Islet of Langerhans (tissue), 1 donor: Measurements from ENCODE around the gene TRIM29.

Experiments
- FAIRE-seq: peaks from one replicate; lab custom pipeline; 2011; peaks lifted over from hg19 to GRCh38; lab: Jason Lieb, UNC

The TRIM29 gene

DNA sequence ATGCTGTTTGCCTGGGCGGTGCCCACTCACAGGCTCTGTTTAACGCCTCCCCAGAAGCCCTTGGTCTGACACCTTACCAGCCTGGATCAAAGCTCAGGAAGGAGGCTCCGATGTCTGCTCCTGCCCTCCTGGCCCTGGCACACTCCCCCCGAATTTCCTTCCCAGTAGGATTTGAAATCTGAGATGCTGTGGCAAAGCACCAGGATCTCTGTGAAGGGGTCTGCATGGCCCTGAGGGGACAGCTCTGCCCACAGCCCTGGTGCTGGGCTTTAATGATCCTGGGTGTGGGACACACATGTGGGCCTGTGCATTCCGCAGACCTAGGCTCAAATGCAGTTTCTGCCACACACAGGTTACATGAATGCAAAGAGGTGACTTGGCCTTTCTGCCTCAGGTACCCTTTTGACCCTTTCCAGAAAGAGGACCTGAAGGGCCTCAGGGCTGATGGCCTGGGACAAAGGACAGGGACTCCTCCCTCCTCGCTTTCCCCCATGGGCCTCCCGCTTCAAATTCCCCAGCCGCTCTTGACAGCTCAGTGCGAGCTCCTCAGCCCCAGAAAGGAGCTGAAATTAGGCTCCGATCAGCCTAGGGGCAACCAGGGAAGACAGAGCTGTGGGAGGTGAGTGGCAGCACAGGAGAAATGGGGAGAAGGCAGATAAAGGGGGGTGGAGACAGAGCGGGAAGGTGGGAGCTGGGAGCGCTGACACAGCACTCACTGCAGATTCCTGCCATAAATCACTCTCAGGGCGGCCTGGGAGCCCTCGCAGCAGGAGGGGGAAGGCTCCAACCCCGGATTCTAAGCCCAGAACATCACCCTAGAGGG is 41.3 kb downstream of the TRIM29 start:
- no peak for FAIRE-seq

DNA sequence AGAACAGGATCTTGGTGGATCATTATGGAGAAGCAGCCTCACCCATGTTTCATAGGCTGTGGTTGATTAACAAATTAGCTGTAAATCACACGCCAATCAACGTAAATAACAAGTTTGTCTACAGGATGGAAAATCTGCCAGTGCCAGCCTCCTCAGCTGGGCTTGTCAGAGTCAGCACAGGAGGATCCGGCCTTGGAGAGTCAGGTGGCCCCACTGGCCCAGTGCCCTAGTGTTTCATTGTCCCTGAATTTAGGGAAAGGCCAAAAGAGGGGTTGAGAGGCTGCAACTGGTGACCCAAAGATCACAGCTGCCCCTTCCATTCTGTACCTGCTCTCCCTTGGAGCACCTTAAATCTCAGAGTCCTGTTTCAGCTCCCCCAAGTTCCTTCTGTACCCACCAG is 42.4 kb downstream of the TRIM29 start:
- no peak for FAIRE-seq

DNA sequence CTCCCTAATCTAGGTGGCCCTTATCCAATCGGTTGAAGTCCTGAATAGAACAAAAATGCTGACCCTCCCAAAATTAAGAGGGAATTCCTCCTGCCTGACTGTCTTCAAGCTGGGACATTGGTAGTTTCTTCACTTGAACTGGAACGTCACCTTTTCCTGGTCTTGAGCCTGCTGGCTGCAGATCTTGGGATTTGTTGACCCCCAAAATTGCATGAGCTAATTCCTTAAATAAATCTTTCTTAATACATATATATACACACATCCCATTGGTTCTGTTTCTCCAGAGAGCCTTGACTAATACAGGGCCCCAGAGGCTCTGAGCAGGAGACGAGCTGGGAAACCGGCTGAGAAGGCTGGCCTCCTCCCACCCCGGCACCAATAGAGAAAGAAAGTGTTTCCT is 46.2 kb downstream of the TRIM29 start:
- FAIRE-seq, result no peak

DNA sequence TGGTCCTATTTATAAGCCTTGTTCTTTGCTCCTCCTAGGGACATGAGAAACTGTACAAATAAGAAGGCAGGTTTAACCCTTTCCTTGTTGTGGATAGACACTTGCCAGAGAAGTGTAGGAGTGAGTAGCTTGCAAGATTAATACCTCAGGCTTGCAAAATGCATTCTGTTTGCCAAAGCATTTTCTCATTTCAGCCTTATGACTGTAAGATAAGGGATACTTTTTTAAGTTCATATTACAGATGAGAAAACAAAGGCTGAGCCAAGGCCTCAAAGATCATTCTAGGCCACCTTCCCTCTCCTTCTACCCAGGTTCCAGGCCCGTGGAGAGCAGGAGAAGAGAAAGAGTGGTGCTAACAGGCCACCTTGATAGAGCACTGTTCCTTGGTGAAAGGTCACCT is 46.8 kb downstream of the TRIM29 start:
- FAIRE-seq, result no peak

DNA sequence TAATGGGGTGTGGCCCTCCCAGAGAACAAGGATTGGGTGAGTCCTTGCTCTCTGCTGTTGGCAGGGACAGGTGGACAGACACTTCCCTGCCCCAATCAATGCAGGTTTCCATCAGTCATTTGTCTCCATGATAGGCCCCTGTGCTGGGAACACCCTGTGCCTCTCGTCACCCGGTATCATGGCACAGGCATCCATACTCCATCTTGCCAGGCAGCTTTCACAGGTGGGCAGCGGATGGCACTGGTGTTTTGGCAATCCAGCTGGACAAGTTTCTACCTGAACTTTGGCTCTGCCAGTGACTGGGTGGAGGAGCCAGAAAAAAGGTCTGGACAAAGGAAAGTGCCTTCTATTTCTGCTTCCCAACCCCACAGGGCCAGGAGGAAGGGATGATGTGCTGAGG is 47.5 kb downstream of the TRIM29 start:
- FAIRE-seq, result no peak

DNA sequence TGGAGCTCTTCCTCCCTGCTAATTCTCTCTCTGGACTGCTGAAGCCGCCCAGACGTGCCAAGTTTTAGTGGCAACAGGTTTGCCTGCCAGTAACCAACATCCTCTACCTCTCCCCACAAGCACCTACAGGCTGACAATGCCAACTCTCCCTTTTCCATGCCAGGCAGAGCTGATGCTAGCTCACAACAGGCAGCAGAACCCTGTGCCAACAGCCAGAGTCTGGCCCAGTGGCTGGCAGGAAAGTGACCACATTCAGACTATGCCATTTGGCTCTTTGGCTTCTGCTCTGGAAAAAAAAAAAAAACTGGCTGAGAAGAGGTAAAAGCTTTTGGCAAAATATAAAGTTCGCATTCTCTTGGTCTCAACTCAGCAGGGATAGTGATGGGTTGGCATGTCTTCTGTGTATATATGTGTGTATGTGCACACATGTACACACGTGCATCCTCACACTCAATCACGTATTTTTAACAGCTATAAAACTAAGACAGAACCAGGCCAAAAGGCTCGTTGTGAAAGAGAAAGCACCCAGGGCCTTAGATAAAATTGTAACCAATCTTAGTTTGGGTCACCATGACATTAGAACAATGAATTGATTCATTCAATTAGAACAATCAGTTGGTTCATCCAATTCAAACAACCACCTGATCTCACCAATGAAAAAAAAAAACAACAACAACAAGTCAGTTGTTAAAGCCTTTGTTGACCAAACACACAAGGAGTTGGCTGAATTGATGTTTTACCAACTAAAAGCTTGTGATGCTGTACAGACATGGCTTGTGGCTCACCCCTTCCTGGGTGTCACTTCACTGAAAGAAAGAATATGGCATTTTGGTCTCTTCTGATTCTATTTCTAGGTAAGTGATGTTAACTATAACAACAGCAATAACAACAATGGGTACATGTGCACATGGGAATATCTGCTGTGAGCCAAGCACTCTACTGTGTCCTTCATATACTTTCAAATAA is 48.6 kb downstream of the TRIM29 start:
- no peak for FAIRE-seq

DNA sequence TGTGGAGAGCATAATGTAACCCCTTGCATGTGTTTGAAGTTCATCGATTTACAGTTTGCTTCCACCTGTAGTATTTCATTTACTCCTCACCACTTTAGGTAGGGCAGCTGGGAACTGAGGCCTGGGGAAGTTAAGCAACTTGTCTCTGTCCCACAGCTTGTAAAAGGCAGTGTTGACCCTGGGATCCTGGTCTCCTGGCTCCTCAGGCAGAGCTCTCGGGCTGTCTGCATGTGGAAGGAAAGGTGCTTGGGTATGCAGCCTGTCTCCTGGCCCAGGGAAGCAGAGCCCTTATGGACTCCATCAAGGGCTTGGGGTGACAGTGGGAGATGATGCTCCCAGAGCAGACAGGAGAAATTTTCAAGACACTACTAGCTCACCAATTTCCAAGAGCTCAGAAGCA is 49.9 kb downstream of the TRIM29 start:
- no peak for FAIRE-seq

DNA sequence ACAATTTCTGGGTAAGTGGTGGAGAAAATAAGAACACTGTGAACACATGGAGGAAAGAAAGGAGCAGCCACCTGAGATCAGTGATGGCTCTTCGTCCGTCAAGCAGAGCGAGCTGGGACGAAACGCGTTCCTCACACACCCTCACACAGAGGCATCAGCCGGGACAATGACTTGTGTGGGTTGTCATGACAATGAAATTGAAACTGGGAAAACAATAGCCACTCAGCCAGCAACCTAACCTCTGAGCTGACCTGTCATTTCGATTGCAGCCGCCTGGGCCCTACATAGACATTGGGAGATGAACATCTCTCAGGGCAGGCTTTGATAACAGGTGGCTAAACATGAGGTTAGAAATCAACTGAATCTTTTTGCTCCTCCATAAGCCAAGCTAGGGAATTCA is 51.3 kb downstream of the TRIM29 start:
- no peak for FAIRE-seq

DNA sequence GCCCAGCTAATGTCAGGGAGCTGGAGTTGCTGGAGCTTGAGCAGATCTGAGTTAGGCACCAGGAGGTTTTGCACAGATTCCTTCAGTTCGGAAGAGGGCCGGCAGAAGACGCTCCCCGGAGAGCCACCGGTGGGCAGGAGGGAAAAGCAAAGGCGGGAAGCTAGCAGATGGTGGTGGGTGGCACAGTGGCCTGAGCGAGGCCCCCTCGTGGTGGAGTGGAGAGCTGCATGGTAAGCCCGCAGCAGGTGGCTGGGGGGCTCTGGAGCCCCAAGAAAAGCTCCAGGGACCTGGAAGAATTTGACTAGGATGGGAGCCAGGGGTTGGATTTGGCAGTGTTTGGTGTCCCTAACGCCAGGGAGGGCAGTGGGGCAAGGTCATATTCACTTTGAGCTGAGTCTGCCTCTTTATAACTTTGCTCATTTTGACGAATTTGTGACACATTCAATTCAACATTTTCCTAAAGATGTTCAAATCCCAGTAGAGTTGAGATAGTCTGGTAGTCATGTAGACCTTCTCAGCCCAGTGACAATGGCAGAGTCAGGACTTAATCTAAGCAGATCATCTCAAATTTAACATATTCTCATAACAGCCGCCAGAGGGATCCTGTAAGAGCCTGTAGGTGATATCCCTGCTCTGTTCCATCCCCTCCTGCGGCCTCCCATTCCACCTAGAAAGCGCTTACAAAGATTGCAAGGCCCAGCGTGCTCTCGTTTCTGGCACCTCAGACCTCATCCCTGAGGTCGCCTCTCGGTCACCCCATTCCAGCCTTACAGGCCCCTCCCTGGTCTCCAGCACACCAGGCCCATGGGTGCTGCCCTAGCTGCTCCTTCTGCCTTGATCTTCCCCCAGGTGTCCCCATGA is 57.9 kb downstream of the TRIM29 start:
- no peak for FAIRE-seq

DNA sequence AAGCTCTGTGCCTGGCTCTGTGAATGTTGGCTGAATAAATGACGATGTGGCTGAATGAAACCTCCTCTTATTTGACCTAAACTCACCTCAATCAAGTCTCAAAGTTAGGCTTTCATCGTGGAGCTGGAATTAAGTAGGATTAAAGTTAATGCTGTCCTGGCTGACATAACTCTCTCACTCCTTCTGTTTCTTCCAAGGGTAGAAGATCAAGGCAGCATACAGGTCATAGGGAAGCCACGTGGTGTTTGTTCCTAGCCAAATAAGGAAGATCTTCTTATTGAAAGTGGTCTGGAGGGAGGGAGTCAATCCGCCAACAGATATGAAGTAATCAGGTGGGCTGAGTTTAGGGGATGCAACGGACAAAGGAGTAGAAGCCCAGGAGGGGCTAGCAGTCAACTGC is 59.5 kb downstream of the TRIM29 start:
- no peak for FAIRE-seq

DNA sequence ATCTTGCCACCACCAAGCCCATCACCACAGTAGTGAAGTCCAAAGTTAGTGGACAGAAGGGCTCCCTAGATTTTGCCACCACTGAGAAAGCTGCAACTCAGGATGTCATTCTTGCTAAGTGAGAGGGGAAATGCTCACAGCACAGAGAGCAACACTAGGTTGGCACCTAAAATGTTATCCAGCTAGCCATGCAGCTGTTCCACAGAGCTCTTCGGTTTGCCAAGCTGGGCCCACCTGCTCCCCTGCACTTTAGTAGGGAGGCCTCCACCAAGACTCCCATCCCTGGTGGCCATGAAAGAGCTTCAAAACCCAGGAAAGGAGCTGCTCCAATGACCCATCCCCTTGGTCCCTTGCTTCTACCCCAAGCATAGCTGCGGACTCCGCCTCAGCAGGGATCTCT is 63.8 kb downstream of the TRIM29 start:
- no peak for FAIRE-seq

DNA sequence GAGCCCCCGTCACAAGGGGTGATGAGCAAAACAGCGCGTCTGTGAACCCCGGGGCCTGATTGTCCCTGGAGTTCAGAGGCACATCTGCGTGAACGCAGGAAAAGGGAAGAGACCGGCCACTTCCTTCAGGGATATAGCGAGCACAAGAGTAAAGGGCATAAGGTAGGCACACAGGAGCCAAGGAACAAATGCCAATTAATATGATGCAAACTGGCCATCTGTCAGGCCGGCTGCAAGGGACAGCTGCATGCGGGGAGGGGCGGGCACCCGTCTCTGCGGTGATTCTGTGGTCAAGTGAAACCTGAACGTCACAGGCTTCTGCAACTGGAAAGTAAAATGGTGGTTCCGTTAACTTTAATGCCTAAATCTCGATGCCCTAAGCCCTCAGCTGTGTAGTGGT is 64.7 kb downstream of the TRIM29 start:
- no peak for FAIRE-seq

DNA sequence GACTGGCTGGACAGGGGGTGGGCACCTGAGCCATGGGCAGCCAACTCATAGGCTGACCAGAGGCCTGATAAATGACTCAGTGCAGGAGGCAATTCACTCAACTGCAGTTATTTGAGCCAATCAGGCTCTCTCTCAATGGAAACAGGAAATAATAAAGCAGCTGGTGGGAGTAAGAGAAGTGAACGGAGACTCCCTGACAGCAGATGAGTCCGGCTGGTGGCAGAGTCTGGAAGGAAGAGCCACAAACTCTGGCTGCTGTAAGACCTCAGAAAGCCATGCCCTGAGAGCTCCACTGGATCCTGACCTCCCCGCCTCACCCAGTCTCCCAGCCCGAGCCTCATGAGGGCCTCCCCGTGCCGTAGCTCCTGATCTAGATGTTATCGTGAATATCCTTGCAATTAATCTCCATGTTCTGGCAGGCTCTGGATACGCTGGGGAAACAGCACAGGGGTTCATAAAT is 69.8 kb downstream of the TRIM29 start:
- FAIRE-seq, result no peak

DNA sequence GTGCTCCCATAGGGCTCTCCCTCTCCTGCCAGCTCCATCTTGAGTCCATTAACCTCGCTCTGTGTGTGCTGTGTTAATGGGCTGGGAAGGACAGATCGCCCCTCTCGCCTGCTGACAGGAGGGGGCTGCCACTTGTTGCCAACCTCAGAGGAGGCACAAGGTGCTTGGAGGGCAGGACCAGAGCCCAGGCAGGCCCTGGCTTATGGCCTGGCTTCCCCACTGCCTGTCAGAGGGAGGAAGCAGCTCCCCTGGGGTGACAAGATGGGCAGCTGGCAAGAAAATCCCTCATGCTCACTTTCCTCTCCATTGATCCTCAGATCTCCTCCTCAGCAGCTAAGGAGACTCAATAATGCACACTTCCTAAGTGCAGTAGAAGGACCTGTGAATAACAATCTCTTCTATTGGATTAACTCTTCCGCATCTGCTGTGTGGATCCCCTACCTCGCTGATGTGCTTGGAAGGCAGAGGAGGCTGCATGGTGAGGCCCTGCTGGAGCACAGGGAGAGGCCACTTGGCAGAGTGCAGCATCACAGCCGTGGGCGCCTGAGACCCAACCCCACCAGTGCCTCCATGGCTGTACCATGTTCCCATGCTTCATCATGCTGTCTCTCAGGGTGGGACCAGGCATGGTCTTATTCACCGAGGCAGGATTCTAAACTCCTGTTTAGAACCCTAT is 70.3 kb downstream of the TRIM29 start:
- FAIRE-seq, result no peak

DNA sequence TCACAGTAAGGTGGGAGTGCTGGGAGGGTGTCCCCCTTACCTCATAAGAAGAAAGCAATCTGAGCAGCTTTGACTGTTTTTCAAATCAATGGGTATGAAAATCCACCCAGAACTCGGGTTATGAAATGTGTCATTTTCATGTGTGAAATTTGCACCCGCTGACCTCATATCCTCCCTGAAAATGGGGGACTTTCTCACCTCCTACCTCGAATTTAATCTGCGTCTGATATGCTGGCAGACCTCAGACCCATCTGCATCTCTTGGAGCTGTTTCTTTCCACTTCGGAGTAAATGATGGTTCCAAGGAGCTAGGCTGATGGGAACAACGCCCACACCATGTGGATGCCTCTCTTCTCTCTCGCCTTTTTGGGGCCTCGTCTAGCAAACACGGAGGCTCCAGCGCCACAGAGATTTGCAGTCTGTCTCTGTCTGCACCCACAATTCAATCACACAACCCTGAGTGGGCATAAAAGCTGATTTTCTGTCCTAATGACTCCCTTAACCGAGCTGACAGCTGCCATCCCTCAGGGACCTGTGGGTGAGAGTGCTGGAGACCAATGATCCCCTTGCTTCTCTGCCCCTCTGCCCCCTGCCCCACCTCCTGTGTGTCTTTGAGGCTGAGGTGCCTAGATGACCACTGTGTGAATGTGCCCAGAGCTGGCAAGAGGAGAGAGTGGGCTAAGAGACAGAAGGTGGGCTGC is 71.0 kb downstream of the TRIM29 start:
- no peak for FAIRE-seq

DNA sequence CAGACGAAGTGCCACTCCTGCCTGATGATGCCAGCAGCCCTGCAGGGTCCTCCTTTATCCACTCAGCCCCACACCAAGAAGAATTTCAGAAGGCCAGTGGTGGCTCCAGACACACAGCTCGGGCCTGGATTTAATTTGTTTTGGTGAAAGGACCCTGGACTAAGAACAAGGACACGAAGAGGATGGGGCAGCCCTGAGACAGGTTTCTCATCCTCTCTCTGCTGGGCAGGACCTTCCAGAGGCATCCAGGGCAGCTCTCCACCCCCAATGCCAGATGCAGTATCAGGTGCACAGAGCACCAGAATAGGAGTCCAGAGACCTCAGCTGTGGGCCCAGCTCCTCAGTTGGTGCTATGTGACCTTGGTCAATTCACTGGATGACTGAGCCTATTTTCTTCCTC is 72.0 kb downstream of the TRIM29 start:
- FAIRE-seq, result no peak

DNA sequence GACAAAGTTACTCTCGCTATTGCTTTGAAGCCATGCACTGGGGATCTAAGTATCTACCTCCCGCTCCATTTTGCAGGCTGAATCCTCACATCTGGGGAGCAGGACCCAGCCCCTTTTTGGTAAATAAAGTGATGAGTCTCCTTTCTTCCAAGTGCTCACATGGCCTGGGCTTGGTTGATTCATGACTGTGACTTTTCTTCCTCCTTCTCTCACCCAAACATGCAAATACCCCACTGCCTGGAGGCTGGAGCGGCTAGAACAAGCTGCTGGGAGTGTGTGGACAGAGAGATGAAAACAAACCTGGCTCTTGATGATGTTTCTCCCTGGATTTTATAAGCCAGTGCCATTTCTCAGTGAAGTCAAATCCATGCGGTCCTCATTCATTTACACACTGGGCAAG is 72.7 kb downstream of the TRIM29 start:
- FAIRE-seq, result no peak

DNA sequence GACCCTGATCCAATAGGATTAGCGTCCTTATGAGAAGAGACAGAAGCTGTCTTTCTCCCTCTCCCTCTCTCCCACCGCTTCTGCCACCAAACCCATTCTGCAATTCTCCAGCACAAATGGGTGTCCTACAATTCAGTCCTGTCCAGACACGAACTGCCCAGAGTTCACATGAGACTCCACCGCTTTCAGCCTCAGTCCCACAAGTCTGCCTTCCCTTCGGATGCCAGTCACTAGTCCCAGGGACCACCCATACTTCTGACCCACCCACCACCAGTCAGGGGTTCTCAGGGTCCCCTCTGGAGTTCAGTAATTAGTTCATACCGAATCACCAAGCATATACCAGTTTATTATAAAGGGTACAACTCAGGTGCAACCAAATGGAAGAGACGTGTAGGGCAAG is 73.6 kb downstream of the TRIM29 start:
- no peak for FAIRE-seq

DNA sequence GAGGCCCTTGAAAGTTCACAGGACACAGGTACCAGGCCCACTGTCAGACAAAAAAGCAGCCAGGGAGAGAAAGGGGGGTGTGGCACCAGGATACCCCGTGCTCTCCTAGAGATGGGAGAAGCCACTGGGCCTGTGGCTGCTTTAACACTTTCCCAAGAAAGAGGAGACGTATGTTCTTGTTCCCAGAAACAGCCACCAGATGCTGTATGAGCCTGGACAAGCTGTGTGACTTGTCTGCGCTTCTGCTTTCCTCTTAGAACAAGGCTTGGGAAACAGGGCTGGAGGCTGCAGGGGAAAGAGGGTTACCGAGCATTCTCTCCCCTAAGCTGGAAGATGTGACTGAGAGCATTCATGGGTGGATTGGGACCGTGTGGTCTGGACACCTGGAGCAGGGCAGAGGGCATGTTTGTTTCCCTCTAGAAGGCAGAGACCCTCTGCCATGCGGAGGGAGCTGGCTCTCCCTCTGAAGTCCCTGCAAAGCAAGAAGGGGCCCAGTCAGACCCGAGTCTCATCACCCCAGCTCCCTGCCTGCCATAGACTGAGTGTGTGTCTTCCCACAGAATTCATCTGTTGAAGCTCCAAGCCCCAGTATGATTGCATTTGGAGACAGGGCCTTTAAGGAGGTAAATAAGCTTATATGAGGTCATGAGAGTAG is 74.1 kb downstream of the TRIM29 start:
- FAIRE-seq, result no peak

DNA sequence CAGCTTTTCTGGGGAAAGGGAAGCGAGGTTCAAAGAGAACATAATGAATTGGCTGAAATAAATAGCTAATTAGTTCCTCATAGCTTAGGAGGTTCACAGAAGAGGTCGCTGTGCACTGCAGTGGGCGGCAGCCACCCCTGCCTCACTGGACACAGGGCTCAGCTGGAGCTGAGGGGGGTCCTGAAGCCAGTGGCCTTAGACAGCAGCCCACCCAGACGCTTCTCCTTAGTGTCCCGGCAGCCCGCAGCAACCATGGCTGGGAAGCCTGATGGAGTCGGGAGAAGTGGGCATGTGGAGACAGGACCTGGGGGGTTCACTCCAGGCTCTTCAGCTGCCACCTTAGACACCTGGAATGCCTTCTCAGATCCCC is 75.4 kb downstream of the TRIM29 start:
- FAIRE-seq, result no peak
